ENCODE data around the gene AKR1B15.

The AKR1B15 gene

DNA sequence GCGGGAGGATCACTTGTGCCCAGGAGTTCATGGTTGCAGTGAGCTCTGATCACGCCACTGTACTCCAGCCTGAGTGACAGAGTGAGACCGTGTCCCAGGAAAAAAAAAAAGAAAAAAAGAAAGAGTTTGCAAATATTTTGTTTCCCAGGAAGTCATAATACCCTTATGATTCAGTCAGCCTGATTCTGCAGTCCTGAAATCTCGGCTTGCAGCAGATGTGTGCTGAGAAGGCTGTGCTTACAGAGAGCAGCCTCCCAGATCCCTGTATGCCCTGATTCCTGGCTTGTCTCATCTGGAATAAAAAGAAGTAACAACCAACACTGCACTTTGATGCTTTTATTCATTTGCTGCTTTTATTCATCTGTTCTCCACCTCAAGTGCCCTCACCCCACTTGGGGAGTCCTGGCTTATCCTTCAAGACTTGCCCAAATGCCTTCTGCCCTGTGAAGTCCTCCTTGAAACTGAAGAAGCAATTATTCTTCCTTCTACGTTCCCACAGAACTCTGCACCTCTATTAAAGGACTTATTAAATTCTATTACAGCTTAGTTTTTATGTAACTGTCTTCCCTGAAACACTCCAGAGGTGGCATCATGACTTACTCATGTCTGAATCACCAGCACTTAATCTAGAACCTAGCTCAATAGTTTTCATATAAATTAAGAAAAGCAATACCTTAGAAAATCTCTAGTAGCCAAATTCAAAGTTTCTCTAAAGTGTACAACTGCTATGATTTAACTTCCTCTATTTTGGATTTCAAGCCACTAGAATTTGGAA is 70.0 kb downstream of the AKR1B15 start:
- no peaks in the 10 kb centered on the region for H3F3A ChIP-seq (ENCODE audit: insufficient read depth, low read length)
- H3K9me2 ChIP-seq (ENCODE audit: low read depth, low read length) = no peaks in the 10 kb centered on the region
- TF ChIP-seq EZH2 (IDR thresholded peaks at IDR 0.05; ENCODE audit: borderline replicate concordance, low read length) = no peak
- TF ChIP-seq, protein P1, sequence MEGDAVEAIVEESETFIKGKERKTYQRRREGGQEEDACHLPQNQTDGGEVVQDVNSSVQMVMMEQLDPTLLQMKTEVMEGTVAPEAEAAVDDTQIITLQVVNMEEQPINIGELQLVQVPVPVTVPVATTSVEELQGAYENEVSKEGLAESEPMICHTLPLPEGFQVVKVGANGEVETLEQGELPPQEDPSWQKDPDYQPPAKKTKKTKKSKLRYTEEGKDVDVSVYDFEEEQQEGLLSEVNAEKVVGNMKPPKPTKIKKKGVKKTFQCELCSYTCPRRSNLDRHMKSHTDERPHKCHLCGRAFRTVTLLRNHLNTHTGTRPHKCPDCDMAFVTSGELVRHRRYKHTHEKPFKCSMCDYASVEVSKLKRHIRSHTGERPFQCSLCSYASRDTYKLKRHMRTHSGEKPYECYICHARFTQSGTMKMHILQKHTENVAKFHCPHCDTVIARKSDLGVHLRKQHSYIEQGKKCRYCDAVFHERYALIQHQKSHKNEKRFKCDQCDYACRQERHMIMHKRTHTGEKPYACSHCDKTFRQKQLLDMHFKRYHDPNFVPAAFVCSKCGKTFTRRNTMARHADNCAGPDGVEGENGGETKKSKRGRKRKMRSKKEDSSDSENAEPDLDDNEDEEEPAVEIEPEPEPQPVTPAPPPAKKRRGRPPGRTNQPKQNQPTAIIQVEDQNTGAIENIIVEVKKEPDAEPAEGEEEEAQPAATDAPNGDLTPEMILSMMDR (IDR thresholded peaks at IDR 0.05; ENCODE audit: low read length) = no peak
- no peaks in the 10 kb centered on the region for H3K9me3 ChIP-seq (ENCODE audit: low read length)
- no peaks in the 10 kb centered on the region for H3K4me1 ChIP-seq (ENCODE audit: insufficient read depth, low read length, severe bottlenecking)
- no peaks in the 10 kb centered on the region for H3K36me3 ChIP-seq (ENCODE audit: insufficient read depth, low read length)
- H3K27ac ChIP-seq (ENCODE audit: low read depth, low read length, poor library complexity, severe bottlenecking) = no peak overlapping the region
- no peak overlapping the region for H3K4me3 ChIP-seq (ENCODE audit: low read depth, low read length, poor library complexity, severe bottlenecking)
- H3K27me3 ChIP-seq (ENCODE audit: insufficient read depth, low read length) = no peaks in the 10 kb centered on the region; the same call in 1 of the 2 replicates
- no peaks in the 10 kb centered on the region for H4K20me1 ChIP-seq (ENCODE audit: insufficient read depth, low read length)
- H3K79me2 ChIP-seq (ENCODE audit: insufficient read depth, low read length) = no peaks in the 10 kb centered on the region
- H3K4me2 ChIP-seq (ENCODE audit: low read length) = no peak overlapping the region
- no peak overlapping the region for H2AFZ ChIP-seq (ENCODE audit: low read length)
- H3K9ac ChIP-seq (ENCODE audit: low read length) = no peak overlapping the region

DNA sequence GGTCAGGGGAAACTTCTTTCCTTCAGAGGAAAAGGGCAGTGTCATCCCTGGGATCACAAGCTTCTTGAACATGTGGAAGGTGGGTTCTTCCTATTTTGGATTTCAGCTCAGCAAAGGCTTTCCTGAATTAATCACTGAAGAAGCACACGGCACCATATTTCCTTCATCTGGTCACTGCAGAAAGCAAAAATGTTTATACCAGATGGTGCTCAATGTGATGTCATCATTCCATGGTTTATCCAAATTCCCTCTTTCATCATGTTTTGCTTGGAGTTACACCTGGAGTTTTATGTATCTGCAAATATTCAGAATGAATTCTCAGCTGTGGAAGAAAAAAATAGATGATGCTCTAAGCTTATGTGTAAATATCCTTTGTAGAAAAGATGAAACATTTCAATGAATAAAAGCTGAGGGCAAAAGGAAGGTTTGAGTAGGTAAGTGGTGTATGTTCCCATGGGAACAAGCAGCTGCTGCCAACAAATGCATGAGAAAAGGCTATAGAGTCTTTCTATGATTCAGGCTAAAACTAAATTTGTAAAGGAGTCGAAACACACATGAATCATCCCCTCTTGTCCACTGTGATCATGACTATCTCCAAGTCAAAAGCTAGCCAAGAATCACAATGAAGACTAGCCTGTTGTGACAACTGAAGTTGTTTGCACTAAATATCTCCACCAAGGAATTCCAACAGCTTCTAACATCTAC is 70.9 kb downstream of the AKR1B15 start:
- TF ChIP-seq, protein P1 (IDR thresholded peaks at IDR 0.05; ENCODE audit: low read length) = no peak
- no peak for TF ChIP-seq EZH2 (IDR thresholded peaks at IDR 0.05; ENCODE audit: borderline replicate concordance, low read length)
- Histone ChIP-seq H3K79me2 (ENCODE audit: insufficient read depth, low read length) (no peaks in the 10 kb centered on the region), H2AFZ (ENCODE audit: low read length) (no peak overlapping the region), H3K4me1 (ENCODE audit: insufficient read depth, low read length, severe bottlenecking) (no peaks in the 10 kb centered on the region), H4K20me1 (ENCODE audit: insufficient read depth, low read length) (no peaks in the 10 kb centered on the region), H3K27ac (ENCODE audit: low read depth, low read length, poor library complexity, severe bottlenecking) (no peak overlapping the region), H3K4me2 (ENCODE audit: low read length) (no peak overlapping the region), H3F3A (ENCODE audit: insufficient read depth, low read length) (no peaks in the 10 kb centered on the region), H3K9ac (ENCODE audit: low read length) (no peak overlapping the region), H3K27me3 (ENCODE audit: insufficient read depth, low read length) (no peaks in the 10 kb centered on the region; the same call in 1 of the 2 replicates), H3K36me3 (ENCODE audit: insufficient read depth, low read length) (no peaks in the 10 kb centered on the region), H3K9me3 (ENCODE audit: low read length) (no peaks in the 10 kb centered on the region), H3K4me3 (ENCODE audit: low read depth, low read length, poor library complexity, severe bottlenecking) (no peak overlapping the region), H3K9me2 (ENCODE audit: low read depth, low read length) (no peaks in the 10 kb centered on the region)

DNA sequence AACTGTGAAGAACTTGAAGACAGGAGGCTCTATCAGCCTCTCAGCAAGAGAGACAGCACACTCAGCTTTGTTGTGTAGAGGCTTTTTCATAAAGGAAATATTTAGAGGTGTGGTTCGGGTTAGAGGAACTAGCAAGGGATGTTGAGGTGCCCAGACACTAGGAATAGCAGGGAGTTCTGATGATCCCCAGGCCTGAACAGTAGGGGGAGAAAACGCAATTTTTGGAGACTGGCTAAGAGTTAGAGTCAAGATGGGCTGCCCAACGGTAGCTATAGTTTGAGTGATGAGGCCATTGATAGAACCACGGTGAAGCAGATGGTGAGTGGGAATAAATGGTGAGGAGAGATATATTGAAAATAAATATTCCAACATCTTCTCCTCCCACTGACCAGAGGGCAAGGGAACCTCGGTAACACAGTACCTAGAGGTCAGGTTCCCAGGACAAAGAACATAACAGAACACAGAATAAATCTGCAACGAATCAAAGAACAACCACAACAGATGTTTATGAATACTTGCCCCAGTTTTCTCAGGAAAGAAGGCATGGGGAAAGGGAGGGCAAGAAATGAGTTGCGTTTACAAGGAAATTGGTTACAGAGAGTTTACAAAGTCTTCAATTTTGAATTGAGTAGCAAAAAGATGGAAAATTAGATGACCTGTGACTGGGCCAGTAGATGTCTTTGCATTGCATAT is 73.5 kb downstream of the AKR1B15 start:
- peaks cover 3% of the 10 kb centered on the region; the same call in 1 of the 2 replicates for H3K27me3 ChIP-seq (ENCODE audit: insufficient read depth, low read length)
- H3K9me2 ChIP-seq (ENCODE audit: low read depth, low read length) = no peaks in the 10 kb centered on the region
- H3K79me2 ChIP-seq (ENCODE audit: insufficient read depth, low read length) = no peaks in the 10 kb centered on the region
- H3K4me2 ChIP-seq (ENCODE audit: low read length) = no peak overlapping the region
- no peak overlapping the region for H2AFZ ChIP-seq (ENCODE audit: low read length)
- H3K9ac ChIP-seq (ENCODE audit: low read length) = no peak overlapping the region
- no peaks in the 10 kb centered on the region for H3K9me3 ChIP-seq (ENCODE audit: low read length)
- no peak for TF ChIP-seq EZH2 (IDR thresholded peaks at IDR 0.05; ENCODE audit: borderline replicate concordance, low read length)
- TF ChIP-seq, protein P1 (IDR thresholded peaks at IDR 0.05; ENCODE audit: low read length) = no peak
- H3F3A ChIP-seq (ENCODE audit: insufficient read depth, low read length) = no peaks in the 10 kb centered on the region
- H3K4me3 ChIP-seq (ENCODE audit: low read depth, low read length, poor library complexity, severe bottlenecking) = no peak overlapping the region
- H4K20me1 ChIP-seq (ENCODE audit: insufficient read depth, low read length) = no peaks in the 10 kb centered on the region
- no peaks in the 10 kb centered on the region for H3K4me1 ChIP-seq (ENCODE audit: insufficient read depth, low read length, severe bottlenecking)
- no peak overlapping the region for H3K27ac ChIP-seq (ENCODE audit: low read depth, low read length, poor library complexity, severe bottlenecking)
- H3K36me3 ChIP-seq (ENCODE audit: insufficient read depth, low read length) = no peaks in the 10 kb centered on the region
